ENCODE measurements around the gene CD300C. TPM values are rescaled to one million over a fixed set of nuclear protein-coding genes. Genes with fewer than 3 reads are reported as not detected.
A peak's percentile ranks its signal among the peaks of the same experiment; 100 is the strongest.
"Not testable (repeated sequence)": the region's sequence is repeated elsewhere in the genome, so short reads cannot be mapped to it uniquely, and the experiment has no call there.

Gene CD300C
- 0.54 TPM for total RNA-seq

GRCh38 chr17:74545843-74546230, at the start of gene CD300C:
Gene CD300C, minus strand, starts transcription at chr17:74546115. Its CDS starts 333 bp downstream, at chr17:74545782.
- DNase-seq (ENCODE audit: low read depth in 2 of 3, low spot score in 2 of 3) = peak in 2 of 3 donors; percentile 37 to 53

GRCh38 chr17:74595037-74595750, 49.3 kb upstream of the CD300C start:
- no peak for DNase-seq (ENCODE audit: low read depth in 2 of 3, low spot score in 2 of 3)

DNA sequence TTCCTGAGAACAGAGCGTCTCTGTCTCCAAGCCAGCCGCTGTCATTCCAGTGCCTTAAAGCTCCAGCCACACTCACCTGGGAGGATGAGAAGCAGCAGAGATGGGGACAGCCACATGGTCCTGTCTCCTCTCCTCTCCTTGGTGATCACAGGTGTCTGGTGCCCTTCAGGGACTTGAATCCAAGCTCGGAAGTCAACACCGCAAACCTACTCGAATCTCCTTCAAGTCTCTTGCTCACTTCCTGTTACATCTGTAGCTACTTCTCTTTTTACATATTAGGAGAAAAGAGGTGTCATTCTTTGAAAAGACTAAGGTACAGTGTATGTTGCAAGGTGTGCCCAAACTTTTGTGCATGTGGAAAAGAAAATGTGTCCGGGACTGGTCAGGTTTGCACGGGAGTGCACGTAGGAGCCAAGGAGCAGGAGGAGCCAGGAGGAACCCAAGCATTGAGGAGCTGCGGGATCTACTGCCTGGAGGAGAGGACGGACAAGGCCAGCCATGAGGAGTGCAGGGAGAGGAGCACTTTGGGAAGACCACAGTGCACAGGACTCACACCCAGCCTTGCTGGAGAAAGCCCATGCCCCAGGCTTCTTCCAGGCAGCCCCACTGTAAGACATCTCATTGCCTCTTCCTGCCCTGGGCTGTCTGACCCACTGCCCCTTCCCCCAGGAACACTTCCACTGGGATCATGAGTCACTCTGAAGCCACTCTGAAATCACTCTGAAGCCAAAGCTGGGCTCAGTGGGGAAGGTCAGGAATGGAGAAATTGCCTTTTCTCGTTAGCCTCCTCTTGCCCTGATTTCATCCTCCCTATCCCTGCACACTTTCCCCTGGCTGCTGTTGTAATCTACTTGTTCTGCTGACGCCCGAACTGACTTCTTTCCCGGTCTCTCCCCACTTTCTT, 46.4 kb upstream of the CD300C start, which contains the start of gene CD300LD:
Gene CD300LD (minus strand): TSS at position 197 of the 904 bp plus-strand sequence. CDS start 81 bp downstream, at position 116.
- DNase-seq (ENCODE audit: low read depth in 2 of 3, low spot score in 2 of 3) = peak in 2 of 3 donors; percentile 51 to 63

DNA sequence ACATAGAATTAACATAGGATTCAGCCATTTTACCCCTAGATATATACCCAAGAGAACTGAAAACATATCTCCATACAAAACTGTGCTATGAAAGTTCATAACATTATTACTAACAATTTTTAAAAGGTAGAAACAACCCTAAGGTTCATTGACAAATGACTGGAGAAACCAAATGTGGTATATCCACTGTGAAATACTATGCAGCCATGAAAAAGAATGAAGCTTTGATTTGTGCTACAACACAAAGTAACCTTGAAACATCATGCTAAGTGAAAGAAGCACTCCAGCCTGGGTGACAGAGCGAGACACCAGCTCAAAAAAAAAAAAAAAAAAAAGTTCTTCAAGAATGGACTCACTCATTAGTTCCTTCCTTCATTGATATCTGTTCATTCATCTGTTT, 45.6 kb upstream of the CD300C start:
- no peak for DNase-seq (ENCODE audit: low read depth in 2 of 3, low spot score in 2 of 3)

DNA sequence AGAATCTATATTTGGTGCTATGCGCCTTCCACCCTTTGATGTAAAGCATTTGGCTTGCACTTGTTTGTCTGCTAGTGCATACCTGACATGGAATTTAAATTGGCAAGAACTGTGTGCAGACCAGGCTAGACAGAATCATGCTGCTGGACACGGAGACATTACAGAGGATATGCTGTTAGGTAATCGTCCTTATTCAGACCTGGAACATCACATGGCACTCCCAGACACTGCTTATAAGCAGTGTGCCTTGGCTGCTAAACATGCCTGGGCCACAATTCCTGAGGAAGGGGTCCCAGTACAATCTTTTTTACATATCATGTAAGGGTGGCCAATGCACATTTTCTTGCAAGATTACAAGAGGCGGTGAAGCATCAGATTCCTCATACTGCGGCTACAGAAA, 39.8 kb upstream of the CD300C start:
- DNase-seq (ENCODE audit: low read depth in 2 of 3, low spot score in 2 of 3) = no peak

- no peak for DNase-seq (ENCODE audit: low read depth in 2 of 3, low spot score in 2 of 3)
These were observed 38.6 kb upstream of the CD300C start for GRCh38 chr17:74584292-74585060.

DNA sequence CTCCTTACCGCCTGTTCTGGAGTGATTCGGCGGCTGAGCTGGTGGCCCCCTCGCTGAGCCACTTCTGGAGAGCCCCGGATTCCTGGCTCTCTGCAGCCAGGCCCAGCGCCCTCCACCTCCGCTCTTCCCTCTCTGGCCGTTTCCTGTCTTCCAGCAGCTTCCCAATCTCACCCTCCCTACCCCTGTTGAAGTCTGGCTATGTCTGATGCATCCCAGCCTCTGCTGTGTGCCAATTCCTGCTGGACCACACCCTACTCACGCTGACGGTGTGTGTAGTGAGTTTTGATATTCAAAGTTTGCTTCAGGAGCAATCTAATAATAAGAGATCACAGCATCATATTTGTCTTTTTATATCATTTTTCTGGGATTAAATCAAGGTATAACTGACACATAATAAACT, 36.7 kb upstream of the CD300C start:
- no peak for DNase-seq (ENCODE audit: low read depth in 2 of 3, low spot score in 2 of 3)

DNA sequence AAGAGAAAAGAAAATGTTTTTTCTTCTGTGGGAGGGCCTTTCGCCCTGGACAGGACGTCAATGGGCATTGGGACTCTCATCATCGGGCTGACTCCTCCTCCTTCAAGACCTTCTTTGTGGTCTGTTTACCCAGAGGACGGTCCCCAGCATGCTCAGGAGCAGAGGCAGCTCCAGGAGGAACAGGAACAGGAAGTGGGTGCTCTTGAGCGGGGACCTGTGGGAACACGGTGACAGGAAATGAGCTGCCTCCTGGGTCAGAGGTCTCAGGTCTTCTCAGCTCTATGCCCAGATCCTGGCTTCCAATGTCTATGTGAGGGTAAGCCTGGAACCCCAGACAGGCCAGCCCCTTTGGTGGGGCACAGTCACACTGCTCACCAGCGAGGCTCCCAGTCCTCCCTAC, 34.0 kb upstream of the CD300C start:
- DNase-seq (ENCODE audit: low read depth in 2 of 3, low spot score in 2 of 3) = no peak

GRCh38 chr17:74578979-74579378, 33.1 kb upstream of the CD300C start:
- DNase-seq (ENCODE audit: low read depth in 2 of 3, low spot score in 2 of 3) = no peak

GRCh38 chr17:74574489-74575142, 28.7 kb upstream of the CD300C start:
- DNase-seq (ENCODE audit: low read depth in 2 of 3, low spot score in 2 of 3) = no peak

DNA sequence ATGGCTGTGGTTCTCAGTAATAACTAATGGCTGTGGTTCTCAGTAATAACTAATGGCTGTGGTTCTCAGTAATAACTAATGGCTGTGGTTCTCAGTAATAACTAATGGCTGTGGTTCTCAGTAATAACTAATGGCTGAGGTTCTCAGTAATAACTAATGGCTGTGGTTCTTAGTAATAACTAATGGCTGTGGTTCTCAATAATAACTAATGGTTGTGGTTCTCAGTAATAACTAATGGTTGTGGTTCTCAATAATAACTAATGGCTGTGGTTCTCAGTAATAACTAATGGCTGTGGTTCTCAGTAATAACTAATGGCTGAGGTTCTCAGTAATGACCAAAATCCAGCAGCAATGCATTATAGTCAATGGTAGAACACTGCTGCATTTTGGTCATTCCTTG, 27.7 kb upstream of the CD300C start:
- DNase-seq (ENCODE audit: low read depth in 2 of 3, low spot score in 2 of 3) = not testable (repeated sequence)

DNA sequence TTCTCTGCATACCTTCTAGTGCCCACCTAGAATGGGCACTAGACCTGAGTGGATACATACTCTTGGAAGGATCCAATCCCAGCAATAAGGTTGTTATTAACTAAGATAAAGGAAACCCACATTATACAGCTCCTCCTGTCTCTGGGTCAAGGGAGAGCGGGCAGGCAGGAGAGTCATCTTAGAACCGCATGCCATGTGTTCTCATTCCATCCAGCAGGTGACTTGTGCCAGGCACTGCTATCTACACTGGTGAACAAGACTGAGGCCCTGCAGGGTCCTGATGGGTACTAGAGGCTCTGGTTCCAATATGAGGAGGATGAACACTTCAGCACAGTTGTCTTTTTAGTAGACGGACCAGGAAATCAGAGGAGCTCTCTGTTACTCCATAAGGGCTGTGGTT, 27.3 kb upstream of the CD300C start:
- no peak for DNase-seq (ENCODE audit: low read depth in 2 of 3, low spot score in 2 of 3)

DNA sequence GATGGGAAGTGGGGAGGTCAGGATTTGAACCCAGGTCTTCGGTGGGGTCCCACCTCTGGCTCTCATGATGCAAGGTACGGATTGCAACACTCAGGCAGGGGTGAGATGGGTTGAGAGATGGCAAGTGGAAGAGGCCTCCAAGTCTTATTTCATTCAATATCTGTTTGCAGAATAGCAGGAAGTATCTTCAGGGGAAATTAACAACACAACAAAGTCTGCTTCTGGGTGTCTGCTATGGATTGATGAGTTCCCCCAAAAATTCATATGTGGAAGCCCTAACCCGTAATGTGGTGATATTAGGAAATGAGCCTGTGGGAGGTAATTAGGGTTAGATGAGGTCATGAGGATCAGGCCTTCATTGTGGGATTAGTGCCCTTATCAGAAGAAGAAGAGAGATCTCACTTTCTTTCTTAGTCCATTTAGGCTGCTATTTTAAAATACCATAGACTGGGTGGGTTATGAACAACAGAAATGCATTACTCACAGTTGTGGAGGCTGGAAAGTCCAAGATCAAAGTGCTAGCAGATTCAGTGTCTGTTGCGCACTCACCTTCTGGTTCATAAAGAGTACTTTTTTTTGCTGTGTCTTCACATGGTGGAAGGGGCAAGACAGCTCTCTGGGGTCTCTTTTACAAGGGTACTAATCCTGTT, 25.8 kb upstream of the CD300C start:
- DNase-seq (ENCODE audit: low read depth in 2 of 3, low spot score in 2 of 3) = no peak

DNA sequence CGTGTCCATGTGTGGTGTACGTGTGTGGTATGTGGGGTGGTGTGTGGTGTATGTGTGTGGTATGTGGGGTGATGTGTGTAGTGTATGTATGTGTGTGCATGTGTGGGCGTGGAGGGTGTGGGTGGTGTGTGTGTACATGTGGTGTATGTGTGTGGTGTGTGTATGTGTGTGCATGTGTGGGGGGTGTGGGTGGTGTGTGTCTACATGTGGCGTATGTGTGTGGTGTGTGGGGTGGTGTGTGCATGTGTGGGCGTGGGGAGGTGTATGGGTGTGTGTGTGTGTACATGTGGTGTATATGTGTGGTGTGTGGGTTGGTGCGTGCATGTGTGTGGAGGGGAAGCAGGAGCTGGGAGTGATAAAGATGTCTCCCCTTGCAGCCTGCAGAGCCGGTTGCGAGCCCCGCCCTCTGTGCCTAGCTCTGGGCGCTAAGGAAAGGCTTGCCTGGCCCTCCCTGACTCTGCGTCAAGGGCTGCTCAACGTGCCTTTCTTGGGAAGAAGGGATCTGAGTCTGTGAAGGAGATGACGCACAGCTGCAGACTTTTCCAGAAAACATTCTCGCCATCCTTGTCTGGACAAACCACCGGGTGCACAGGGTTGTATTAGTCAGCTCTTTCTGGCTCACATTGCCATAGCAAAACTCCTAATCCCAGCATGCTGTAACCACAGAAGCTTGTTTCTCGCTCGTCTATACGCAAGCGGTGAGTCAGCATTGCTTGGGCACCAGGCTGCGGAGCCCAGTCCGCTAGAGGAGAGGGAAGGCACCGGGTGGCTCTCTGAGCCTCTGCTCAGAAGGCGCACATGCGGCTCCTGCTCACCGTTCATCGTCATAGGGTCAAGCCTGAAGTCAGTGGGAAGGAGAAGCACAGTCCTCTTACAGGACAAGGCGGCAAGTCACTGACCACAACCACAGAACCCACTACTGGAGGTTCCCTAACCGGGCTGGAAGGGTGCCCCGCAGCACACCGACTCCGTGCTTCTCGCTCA, 23.4 kb upstream of the CD300C start:
- DNase-seq (ENCODE audit: low read depth in 2 of 3, low spot score in 2 of 3) = peak in 2 of 3 donors; percentile 89 to 91

- DNase-seq (ENCODE audit: low read depth in 2 of 3, low spot score in 2 of 3) = no peak
These were observed 22.4 kb upstream of the CD300C start for GRCh38 chr17:74568106-74568873.

- no peak for DNase-seq (ENCODE audit: low read depth in 2 of 3, low spot score in 2 of 3)
These were observed 21.5 kb upstream of the CD300C start, which contains the start of gene CD300H for GRCh38 chr17:74567397-74567796. Gene CD300H, minus strand, starts transcription at chr17:74567509.

GRCh38 chr17:74566132-74566753, 20.3 kb upstream of the CD300C start:
- DNase-seq (ENCODE audit: low read depth in 2 of 3, low spot score in 2 of 3) = peak in 2 of 3 donors; percentile 42 to 59
